NCI-H82 (cell line): Measurements from ENCODE around the gene PTPRE.

Experiments used
- DNase-seq: peaks from one replicate; lab custom pipeline; 2025; lab: John Stamatoyannopoulos, UW

PTPRE gene, protein sequence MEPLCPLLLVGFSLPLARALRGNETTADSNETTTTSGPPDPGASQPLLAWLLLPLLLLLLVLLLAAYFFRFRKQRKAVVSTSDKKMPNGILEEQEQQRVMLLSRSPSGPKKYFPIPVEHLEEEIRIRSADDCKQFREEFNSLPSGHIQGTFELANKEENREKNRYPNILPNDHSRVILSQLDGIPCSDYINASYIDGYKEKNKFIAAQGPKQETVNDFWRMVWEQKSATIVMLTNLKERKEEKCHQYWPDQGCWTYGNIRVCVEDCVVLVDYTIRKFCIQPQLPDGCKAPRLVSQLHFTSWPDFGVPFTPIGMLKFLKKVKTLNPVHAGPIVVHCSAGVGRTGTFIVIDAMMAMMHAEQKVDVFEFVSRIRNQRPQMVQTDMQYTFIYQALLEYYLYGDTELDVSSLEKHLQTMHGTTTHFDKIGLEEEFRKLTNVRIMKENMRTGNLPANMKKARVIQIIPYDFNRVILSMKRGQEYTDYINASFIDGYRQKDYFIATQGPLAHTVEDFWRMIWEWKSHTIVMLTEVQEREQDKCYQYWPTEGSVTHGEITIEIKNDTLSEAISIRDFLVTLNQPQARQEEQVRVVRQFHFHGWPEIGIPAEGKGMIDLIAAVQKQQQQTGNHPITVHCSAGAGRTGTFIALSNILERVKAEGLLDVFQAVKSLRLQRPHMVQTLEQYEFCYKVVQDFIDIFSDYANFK

DNA sequence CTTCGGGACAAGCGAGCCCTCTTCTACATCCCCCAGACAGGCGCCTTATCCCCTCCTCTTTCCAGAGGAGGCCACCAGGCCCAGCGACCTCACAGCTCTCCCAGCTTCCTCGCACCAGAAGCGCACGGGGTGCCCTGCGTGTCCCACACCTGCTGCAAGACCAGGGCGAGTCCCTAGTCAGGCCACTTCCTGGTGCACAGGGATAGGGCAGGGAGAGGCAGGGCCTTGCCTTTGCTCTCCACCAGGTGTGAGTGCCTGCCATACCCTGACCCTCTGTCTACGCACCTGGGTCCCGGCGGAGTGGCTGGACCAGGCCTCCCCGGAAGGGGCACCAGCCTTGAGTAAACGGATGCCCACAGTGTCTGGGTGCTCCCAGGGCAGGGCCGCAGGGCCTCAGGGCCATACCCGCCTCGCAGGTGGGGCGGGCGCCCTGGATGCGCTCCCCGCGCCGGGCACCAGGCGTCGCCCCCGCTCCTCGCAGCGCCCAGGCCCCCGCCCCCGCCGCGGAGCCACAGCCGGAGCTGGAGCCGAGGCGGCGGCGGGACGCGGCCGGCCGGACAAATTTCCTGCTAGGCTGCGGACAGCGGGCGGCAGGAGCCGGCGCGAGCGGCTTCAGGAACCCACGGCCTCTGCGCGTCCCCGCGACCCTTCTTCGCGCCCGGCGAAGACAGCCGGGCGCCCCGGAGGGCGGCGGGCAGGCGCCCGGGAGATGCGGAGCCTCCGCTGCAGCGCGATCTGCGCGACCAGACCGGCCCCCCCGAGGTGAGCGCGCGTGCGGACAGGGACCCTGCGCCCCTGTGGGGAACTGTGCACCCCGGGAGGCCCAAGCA lies at the start of gene PTPRE:
Gene PTPRE, plus strand, starts transcription at position 556 of the 830 bp plus-strand sequence. CDS start 133,779 bp downstream, outside the sequence.
- DNase-seq, result peak; percentile 67

DNA sequence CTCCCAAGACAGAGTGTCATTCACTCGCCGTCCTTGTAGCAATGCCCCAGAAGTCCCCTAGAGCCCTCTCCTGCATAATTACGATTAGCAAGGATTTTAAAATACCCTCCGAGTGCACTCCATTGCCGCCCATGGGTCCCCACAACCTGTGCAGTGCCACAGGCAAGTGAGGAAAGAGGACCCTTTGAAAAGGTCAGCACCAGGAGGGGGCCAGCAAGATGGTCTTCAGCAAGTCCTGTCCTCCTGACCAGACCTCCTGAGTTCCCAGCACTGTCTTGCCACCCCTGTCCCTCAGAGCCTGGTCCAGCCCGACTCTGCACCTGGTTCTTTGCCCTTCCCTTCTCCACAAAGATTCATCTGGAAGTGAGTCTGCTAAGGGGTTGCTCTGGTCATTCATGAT lies 46.3 kb upstream of the PTPRE start:
- DNase-seq, result no peak

DNA sequence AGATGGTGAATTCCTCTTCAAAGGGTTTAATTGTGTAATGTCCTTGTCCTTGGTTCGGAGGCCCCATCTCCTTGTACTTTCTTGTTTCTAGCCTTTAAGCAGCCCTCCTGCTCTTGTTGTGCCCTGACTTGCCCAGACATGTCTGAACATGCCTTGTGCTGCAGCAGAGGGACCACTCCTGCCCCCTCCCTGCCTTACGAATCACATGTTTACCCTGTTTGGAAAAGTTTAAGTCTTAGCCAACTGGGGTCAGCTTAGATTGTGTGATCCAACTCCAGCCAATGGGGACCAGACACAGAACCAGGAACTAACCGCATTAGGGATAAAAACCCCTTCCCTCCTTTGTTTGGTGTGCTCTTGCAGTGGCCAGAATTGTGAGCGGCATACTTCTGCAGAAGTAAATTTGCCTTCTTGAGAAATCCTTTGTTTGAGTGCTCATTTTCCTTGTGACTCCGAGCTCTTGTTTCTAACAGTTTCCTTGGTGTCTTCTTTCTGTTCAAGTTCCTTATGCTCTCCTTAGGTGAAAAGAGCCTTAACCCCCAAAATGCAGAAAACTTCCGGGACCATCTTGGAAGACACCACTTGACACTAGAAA lies 43.6 kb upstream of the PTPRE start:
- no peak for DNase-seq

DNA sequence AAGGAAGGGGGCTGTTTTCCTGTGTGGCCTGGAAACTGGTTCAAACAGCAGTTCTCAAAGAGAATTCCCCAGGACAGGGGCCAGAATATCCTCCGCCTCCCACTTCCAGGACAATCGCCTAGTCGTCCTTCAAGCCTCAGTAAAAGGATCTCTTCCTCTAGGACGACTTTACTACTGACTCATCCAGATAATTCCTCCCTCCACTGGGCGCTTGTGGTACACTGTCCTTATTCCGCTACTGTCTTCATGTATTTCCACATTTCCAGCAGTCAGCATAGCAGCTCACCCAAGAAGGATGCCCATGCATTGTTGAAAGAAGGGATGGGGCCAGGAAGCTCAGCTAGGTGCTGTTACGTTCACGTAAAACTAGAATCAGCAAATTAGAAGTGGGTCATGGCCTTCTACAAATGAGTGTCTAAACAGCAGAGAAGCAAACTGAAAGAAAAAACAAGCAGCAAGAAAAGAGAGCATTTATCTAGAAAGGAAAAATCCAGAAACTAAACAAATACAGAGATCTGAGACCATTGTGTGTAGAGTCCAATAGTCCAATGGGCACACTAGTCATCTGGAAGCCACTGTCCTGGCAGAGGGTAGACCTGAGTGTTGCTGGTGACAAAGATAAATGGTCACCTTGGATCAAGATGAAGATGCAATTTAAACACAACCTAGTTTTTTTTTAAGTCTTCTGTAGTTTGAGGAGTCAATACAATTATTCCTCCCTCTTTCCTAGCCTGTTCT lies 40.5 kb upstream of the PTPRE start:
- no peak for DNase-seq

DNA sequence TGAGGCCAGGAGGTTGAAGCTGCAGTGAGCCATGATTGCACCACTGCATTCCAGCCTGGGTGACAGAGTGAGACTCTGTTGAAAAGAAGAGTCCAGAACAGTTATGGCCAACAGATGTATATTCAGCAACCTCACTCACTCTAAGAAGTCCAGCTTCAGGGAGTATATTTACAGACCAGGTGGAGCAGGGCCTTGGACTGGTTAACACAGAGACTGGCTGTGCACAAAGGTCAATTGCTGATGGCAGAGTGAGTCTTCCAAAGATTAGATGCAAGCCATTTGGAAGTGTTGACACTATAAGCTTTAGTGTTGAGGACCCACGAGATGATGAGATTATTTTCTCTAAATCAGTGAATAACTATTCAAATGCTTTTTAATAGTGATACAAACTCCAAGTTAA lies 39.1 kb upstream of the PTPRE start:
- no peak for DNase-seq

DNA sequence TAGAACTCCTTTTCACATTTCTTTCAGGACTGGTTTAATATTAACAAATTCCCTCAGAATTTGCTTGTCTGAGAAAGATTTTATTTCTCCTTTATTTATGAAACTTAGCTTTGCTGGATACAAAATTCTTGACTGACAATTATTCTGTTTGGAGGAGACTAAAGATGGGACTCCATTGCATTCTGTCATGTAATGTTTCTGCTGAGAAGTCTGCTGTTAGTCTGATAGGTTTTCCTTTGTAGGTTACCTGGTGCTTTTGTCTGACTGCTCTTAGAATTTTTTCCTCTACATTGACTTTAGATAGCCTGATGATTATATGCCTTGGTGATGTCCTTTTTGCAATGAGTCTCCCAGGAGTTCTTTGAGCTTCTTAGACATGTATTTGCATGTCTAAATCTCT lies 37.6 kb upstream of the PTPRE start:
- no peak for DNase-seq

DNA sequence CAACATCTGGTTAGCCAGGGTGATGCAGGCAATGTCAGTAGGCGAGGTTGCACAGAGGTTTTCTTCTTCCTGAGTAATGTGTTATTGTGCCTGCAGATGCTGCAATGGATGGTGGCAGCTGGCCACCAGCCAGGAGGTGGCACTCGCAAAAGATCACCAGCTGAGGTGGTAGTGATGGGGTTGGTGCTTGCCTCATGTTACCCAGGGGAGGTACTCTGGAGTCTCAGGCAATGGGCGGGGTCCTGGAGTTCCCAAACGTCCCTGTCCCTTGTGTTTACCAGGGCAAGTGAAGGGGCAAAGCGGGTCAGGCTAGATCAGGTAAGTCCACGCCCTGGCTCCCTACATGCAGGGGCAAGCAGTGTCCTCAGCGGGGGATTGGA lies 35.3 kb upstream of the PTPRE start:
- DNase-seq, result no peak

DNA sequence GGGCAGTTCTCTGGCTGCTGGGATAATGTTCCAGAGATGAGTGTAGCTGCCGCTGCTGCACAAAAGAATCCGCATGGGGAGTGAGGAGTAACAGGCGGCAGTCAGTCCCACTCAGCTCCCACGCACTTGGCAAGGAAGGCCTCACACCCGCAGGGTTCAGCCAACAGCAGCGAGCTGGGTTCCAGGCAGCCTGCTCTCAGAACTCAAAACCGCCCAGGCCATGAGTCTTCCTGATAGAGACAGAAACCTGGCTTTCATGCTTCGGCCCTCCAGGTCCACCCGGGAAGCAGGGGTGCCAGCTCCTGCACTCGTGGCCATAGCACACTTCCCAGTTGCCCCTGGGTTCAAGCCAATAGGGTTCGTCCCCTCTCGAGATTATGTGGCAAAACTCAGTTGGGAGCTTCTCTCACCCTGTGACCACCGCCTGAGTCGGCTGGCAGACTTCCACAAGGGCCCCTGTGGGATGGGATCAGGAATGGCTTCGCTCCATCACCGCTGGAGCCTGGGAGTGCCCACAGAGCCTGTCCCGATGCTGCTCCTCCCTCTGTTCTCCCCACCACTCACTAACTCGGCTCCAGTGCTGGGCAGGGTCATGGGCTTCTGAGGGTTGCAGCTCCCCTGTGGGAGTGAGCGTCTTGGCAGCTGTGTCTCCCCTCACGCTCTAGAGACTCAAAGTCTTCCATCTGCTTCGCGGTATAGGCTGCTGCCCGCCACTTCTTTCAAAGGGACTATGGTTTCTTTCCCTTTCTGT lies 34.7 kb upstream of the PTPRE start:
- no peak for DNase-seq

DNA sequence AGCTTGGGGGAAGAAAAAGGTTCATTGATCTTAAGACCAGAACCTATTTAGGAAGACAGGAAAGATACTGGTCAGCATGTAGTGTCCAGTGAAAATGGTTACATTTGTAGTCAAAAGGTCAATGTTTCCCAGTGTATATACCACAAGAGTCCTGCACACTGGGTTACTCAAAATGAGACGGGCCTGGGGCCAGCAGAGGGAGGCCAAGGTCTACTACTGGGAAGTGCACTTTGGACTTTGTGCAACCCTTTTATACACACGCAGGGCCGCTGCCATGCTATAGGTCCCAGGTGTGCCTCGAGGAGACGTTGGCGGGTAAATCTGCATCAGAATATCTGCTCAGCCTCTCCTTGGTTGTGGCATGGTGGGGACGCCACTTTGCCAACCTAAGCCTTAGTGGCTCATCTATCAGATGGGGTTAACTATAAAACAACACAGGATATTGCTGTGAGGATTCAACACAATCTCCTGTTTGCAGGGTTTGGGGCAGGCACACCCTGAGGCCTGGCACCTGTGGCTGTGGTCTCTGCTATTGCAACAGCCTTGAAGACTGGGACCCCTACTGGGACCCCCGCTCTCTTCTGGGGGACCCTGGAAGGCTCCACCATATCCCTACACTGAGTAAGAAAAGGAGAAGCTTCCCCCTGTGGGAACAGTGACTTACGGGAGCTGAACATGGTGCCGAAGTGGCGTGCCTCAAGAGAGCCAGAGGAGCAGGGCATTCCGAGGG lies 33.9 kb upstream of the PTPRE start:
- no peak for DNase-seq

DNA sequence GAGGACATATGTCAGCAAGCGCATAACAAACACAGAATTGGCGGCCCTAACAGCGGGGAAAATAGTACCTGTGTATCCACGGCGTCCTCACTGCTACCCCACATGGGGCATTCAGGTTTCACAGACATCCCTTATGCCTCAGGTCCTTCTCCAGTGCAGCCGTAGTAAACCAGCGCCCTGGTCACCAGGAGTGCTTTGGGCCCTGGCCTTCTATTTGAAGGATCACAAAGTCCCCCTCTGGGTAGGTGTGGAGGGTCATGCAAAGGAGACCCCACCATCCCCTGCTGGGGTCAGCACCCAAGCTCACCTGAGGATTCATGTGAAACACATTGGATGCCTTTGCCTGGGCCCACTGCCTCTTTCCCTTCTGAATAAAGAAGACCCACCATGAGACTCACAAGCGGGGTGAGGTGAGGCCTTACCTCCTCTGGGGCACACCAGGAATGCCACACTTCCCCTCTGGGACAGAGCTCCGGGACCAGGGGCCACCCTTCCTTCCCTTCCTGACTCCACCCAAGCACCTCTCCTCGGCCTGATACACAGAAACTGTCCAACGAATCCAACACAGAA lies 32.9 kb upstream of the PTPRE start:
- DNase-seq, result no peak

DNA sequence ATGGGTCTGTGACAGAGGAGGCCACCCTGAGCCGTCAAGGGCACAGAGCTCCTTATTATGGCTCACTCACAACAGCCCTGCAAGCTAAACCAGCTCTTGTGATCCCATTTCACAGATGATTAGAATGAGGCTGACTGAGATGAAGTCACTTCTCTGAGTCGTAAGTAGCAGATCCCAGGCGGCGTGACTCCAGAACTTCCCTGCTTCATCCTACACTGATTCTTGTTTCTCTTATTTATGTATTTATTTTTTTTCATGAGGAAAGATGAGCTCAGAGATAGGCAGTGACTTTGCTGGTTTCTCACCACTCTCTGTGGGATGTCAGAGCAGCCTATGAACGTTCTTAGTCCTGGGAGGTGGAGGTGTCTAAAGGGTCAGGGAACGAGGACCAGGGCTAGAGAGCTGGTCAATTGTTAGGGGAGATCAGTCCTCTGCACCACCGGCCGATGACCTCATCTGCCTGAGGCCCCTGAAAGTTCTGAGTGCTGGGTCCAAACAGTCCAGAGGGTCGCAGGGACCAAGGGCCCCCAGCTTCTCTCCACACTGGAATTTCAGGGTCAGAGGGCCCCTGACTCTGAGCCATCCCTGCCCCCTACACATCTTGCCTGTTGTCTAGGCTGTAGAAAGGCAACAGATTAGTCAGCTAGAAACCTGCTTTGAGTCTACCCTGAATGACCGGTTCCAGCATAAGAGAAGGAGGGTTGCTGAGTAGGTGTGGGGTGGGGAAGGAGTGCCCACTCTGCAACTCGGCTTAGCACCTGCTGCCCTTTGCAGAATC lies 32.0 kb upstream of the PTPRE start:
- no peak for DNase-seq

DNA sequence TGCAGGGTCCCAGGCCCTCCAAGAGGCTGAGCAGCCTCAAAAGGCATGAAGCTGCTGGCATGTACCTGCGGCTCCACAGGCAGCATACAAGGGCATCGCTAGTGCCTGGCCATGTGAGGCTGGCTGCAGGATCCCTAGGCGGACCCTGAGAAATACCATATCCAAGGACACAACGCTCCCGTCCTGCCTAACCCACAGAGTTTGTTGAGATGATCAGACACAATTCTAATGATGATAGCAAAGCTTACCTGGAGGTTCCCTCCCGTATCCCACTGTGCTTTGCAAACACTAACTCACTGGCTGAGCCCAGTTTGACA lies 31.5 kb upstream of the PTPRE start:
- DNase-seq, result no peak

DNA sequence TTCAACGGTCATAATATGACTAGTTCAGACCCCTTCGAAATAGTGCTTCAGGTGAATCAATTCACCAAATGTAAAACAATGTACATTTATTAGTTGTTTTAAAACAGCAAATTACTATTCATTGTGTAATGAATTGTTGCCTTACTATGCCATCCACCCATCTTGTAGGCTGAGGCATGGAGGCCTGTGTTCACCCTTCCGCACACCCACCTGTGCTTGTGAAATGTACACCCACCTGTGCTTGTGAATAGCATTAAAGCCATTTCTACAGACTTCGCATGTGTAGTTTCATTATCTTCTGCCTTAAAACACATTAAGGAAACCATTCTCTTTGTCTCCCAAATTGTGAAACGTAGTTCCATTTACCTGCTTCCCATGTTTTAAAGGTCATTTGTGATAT lies 31.0 kb upstream of the PTPRE start:
- no peak for DNase-seq

DNA sequence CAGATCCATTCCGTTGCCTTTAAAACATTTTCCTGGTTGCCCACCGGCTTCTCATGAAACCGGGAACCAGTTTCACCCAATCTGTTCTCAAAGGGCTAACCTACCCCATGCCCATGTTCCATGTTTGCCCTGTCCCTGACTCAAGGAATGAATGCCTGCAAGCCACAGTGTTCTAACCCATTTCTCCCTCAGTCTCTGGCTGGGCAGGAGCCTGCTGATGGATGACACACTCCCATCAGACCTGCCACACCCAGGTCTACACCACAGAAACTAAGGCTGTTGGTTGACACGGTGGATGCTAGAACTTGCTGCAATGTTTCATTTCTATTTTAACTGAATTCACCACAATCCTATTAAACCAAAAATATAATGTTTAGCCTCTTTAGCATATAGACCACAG lies 29.8 kb upstream of the PTPRE start:
- no peak for DNase-seq

DNA sequence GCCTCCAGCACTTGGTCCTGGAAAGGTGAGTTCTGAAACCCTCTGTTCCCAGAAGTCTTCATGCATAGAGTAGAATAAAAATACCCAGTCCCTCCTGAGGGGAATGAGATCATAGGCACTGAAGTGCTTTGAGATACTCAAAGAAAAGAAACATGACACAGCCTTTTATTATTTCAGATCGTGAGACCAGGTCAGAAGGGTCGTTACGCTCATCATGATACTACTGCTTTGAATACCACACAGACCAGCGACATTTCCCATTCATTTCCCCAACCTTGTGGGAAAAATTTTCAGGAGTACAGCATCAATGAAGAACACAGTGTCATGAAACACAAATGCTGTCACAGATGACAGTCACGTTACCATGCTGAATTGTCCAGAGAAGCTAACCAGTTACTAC lies 29.2 kb upstream of the PTPRE start:
- DNase-seq, result no peak

DNA sequence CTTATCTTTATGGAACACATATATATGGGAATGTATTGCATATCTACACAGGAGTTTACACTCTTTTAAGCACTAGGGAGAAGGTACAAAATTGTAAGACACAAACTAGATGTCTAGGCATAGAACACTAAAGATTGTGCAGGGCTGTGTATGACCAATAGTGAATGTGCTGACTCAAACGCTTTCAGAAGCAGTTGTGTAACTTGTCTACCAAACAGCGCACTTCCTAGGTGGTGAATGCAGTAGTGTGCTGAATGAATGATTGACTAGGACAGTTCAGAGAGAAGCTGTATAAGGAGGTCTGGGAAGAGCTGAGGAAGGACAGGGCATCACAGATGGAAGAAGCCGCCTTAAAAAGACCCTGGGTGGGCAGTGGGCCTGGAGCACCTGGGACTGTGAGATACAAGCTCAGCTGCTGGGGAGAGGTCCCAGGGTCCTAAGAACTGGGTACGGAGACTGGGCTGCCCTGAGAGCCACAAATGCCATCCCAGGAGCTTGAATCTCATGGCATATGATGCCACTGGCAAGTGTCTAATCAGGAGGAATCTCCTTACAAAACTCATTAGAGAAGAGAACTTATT lies 28.3 kb upstream of the PTPRE start:
- DNase-seq, result no peak

DNA sequence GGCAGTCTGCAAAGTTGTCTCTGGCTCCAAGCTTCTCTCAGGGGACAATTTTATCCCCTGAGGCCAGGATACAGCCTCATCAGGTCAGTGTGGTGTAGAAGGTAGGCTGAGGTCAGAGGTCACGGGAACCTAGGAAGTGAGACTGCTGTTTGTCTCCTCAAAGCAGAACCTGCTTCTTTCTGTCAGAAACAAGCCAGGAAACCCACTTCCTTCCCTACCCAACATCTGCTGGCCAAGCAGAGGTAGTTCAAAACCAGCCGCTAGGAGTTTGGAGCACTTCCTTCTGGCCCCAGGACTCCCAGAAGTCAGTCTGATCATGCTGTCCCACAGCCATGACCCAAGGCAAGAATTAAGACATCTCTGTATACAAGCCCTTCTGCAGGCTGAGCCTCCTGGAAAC lies 26.3 kb upstream of the PTPRE start:
- no peak for DNase-seq

DNA sequence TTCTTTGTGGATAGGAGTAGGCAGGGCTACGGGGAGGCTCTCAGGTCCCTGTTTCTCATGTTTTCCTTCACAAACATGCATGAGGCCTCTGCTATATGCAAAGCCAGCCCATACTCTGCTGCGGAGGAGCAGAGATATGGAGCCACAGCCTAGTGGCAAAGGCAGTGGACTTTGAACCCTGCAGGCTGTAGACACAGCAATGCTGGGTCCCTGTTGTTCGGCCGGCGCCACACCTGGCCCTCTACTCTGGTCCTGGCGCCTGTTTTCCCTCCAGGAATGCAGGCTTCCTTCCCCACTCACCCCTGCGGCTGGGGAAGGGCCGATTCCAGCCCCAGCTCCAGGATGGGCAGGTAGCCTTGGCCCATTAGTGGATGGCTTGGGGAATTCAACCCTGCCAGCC lies 25.6 kb upstream of the PTPRE start:
- no peak for DNase-seq

DNA sequence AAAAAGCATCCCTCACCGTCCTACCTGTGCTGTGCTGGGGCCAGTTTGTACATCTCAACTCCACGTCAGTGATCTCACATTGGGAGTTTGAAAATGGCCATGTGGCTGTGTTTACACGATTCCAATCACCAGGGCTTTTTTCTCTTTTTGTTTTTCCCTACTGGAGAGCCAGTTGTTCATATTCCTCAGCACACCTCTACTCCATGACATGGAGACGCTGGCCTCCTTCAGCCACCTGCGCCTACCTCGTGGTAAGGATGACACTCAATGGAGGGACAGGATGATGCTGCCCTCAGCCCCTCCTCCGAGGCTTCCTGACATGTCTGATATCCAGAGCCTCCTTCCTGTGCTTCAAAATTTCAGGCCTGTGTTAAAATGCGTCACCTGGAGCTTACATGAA lies 24.5 kb upstream of the PTPRE start:
- no peak for DNase-seq
